ENCODE data around the gene BICD1.

GRCh38 chr12:32336261-32336660, 229.6 kb downstream of the BICD1 start:
- no peak for TF ChIP-seq KDM1A (CRISPR knock-in tag; IDR thresholded peaks at IDR 0.05)
- no peak for TF ChIP-seq ZNF441 (CRISPR knock-in tag; IDR thresholded peaks at IDR 0.05; ENCODE audit: borderline replicate concordance)
- TF ChIP-seq ZBTB1 (CRISPR knock-in tag; IDR thresholded peaks at IDR 0.05; ENCODE audit: borderline replicate concordance), result no peak
- TF ChIP-seq ZBTB7A (CRISPR knock-in tag; IDR thresholded peaks at IDR 0.05), result no peak
- TF ChIP-seq JUN (CRISPR knock-in tag; IDR thresholded peaks at IDR 0.05), result no peak
- no peak for TF ChIP-seq SMARCE1 (IDR thresholded peaks at IDR 0.05; ENCODE audit: borderline replicate concordance)
- TF ChIP-seq SRF (IDR thresholded peaks at IDR 0.05; ENCODE audit: low read depth, low read length), result no peak

Measured in HepG2 (cell line).